ENCODE data around the gene ADAMTS2. TPM values are rescaled to one million over a fixed set of nuclear protein-coding genes. Genes with fewer than 3 reads are reported as not detected.

The ADAMTS2 gene
- total RNA-seq, 1 experiment from 2014 or later = not detected

- no TSS peak for BruUV-seq (replicated peaks)
- CTCF ChIA-PET = no interaction called here
- H3K4me1 Mint-ChIP-seq (ENCODE audit: low read depth, unreplicated experiment) = no peaks in the 10 kb centered on the region
- intact Hi-C loops (cut with micrococcal nuclease; ENCODE audit: unreplicated experiment) = no loop called here
- no peak overlapping the region for H3K27ac Mint-ChIP-seq (ENCODE audit: unreplicated experiment)
- TF ChIP-seq CTCF (IDR thresholded peaks at IDR 0.05; ENCODE audit: unreplicated experiment) = no peak
- peaks cover 7% of the 10 kb centered on the region for H3K9me3 Mint-ChIP-seq (ENCODE audit: low read depth, unreplicated experiment)
- H3K4me3 Mint-ChIP-seq (ENCODE audit: low read depth, unreplicated experiment) = no peak overlapping the region
- H3K36me3 Mint-ChIP-seq (ENCODE audit: insufficient read depth, unreplicated experiment) = peaks cover 5% of the 10 kb centered on the region
- H3K27me3 Mint-ChIP-seq (ENCODE audit: unreplicated experiment) = no peaks in the 10 kb centered on the region
- no peak for DNase-seq
These were observed 210.8 kb downstream of the ADAMTS2 start for GRCh38 chr5:179134511-179134910.

- intact Hi-C loops (cut with micrococcal nuclease; ENCODE audit: unreplicated experiment) = no loop called here
- Mint-ChIP-seq H3K36me3 (ENCODE audit: insufficient read depth, unreplicated experiment) (peaks cover 5% of the 10 kb centered on the region), H3K27ac (ENCODE audit: unreplicated experiment) (no peak overlapping the region), H3K27me3 (ENCODE audit: unreplicated experiment) (no peaks in the 10 kb centered on the region), H3K4me3 (ENCODE audit: low read depth, unreplicated experiment) (no peak overlapping the region), H3K9me3 (ENCODE audit: low read depth, unreplicated experiment) (peaks cover 7% of the 10 kb centered on the region), H3K4me1 (ENCODE audit: low read depth, unreplicated experiment) (no peaks in the 10 kb centered on the region)
- CTCF ChIA-PET = no interaction called here
- no peak for DNase-seq
- no TSS peak for BruUV-seq (replicated peaks)
- no peak for TF ChIP-seq CTCF (IDR thresholded peaks at IDR 0.05; ENCODE audit: unreplicated experiment)
These were observed 212.5 kb downstream of the ADAMTS2 start for GRCh38 chr5:179132586-179133355.

- intact Hi-C loops (cut with micrococcal nuclease; ENCODE audit: unreplicated experiment) = no loop called here
- DNase-seq = no peak
- CTCF ChIA-PET = interaction anchor here (0.5 kb wide), 1 partner anchor 548 kb away, joined by 4 read pairs; no protein-coding TSS in a partner anchor
- no peak overlapping the region for H3K4me3 Mint-ChIP-seq (ENCODE audit: low read depth, unreplicated experiment)
- H3K27ac Mint-ChIP-seq (ENCODE audit: unreplicated experiment) = no peak overlapping the region
- BruUV-seq (replicated peaks) = no TSS peak
- no peak for TF ChIP-seq CTCF (IDR thresholded peaks at IDR 0.05; ENCODE audit: unreplicated experiment)
- peaks cover 7% of the 10 kb centered on the region for H3K9me3 Mint-ChIP-seq (ENCODE audit: low read depth, unreplicated experiment)
- H3K27me3 Mint-ChIP-seq (ENCODE audit: unreplicated experiment) = no peaks in the 10 kb centered on the region
- H3K4me1 Mint-ChIP-seq (ENCODE audit: low read depth, unreplicated experiment) = no peaks in the 10 kb centered on the region
- H3K36me3 Mint-ChIP-seq (ENCODE audit: insufficient read depth, unreplicated experiment) = peaks cover 5% of the 10 kb centered on the region
These were observed 213.2 kb downstream of the ADAMTS2 start for GRCh38 chr5:179131886-179132585.

- Mint-ChIP-seq H3K27ac (ENCODE audit: unreplicated experiment) (no peak overlapping the region), H3K36me3 (ENCODE audit: insufficient read depth, unreplicated experiment) (peaks cover 5% of the 10 kb centered on the region), H3K4me3 (ENCODE audit: low read depth, unreplicated experiment) (no peak overlapping the region), H3K4me1 (ENCODE audit: low read depth, unreplicated experiment) (no peaks in the 10 kb centered on the region), H3K9me3 (ENCODE audit: low read depth, unreplicated experiment) (peaks cover 7% of the 10 kb centered on the region), H3K27me3 (ENCODE audit: unreplicated experiment) (no peaks in the 10 kb centered on the region)
- no peak for TF ChIP-seq CTCF (IDR thresholded peaks at IDR 0.05; ENCODE audit: unreplicated experiment)
- no peak for DNase-seq
- no TSS peak for BruUV-seq (replicated peaks)
- CTCF ChIA-PET = interaction anchor here (0.6 kb wide), 1 partner anchor 233 kb away, joined by 6 read pairs; no protein-coding TSS in a partner anchor
- intact Hi-C loops (cut with micrococcal nuclease; ENCODE audit: unreplicated experiment) = no loop called here
These were observed 213.9 kb downstream of the ADAMTS2 start for GRCh38 chr5:179131321-179131835.
